K562 (cell line): ENCODE data around the gene CSAD. TPM values are rescaled to one million over a fixed set of nuclear protein-coding genes. Genes with fewer than 3 reads are reported as not detected.

Experiments used
- ATAC-seq: fragments of 200-7000 bp; cut with Tn5 transposase; 3 replicates; pipeline ENCODE4 v1.9.1; 2020; ENCODE audit warnings: moderate library complexity
- BruUV-seq: library from RNA; stranded (reverse); fragments of 400-500 nt; replicated peaks from 2 replicates; lab custom pipeline; 2021; lab: Mats Ljungman, UMichigan
- CTCF ChIA-PET: fragments of 300-600 bp; formaldehyde crosslinking; extraction: SDS; loops from one replicate; lab custom pipeline; 2021; ENCODE audit warnings: low intra/inter-chr PET ratio; lab: Yijun Ruan, JAX
- POLR2A ChIA-PET: fragments of 300-600, 350-650 bp; sonication (Branson Sonifier 250); formaldehyde crosslinking; extraction: SDS; loops from one replicate; lab custom pipeline; 2021; ENCODE audit warnings: antibody characterized with exemption, inconsistent platforms; lab: Yijun Ruan, JAX
- DNase-seq, 4 experiments: peaks; one replicate each; pipeline versions ENCODE4 v3.0.0 to v3.0.0-alpha.2; 2011 to 2018; ENCODE audit warnings: low spot score in 3 of 4, mixed read lengths in 3 of 4; ENCODE audit errors: extremely low read depth in 1 of 4
- FAIRE-seq: peaks from 2 replicates; lab custom pipeline; 2011; peaks lifted over from hg19 to GRCh38; lab: Jason Lieb, UNC
- H2AFZ ChIP-seq: 2 replicates; pipeline ENCODE4 v1.6.0; 2011; ENCODE audit warnings: low read depth, low read length, control low read depth, inconsistent platforms
- H3K27ac ChIP-seq: fragments of 200-600 bp; 3 replicates; pipeline ENCODE4 v1.8.0; 2011; ENCODE audit warnings: low read depth, mild to moderate bottlenecking, control low read depth, inconsistent platforms, low read length, moderate library complexity, mixed read lengths; ENCODE audit errors: extremely low read depth
- H3K27me3 ChIP-seq, 2 experiments: fragments of 300-600 bp in 1 of 2; 2 replicates in 1 of 2; 3 replicates in 1 of 2; pipeline versions ENCODE4 v1.6.0 to v1.8.0; 2011; ENCODE audit warnings: inconsistent platforms in 2 of 2, low read length in 2 of 2, mild to moderate bottlenecking in 1 of 2, mixed read lengths in 1 of 2, moderate library complexity in 1 of 2; ENCODE audit not compliant: control insufficient read depth in 2 of 2, insufficient read depth in 2 of 2
- H3K36me3 ChIP-seq: fragments of 300-600 bp; 3 replicates; pipeline ENCODE4 v1.8.0; 2011; ENCODE audit warnings: mild to moderate bottlenecking, low read length, inconsistent platforms; ENCODE audit not compliant: control insufficient read depth, insufficient read depth
- H3K4me1 ChIP-seq, 2 experiments: fragments of 200-600 bp in 1 of 2; replicated peaks in 1 of 2; 2 replicates in 1 of 2; 3 replicates in 1 of 2; pipeline versions ENCODE4 v1.5.1 to v1.8.0; 2011; ENCODE audit warnings: inconsistent platforms in 2 of 2, low read length in 2 of 2, mild to moderate bottlenecking in 1 of 2, mixed read lengths in 1 of 2, moderate library complexity in 1 of 2; ENCODE audit not compliant: control insufficient read depth in 2 of 2, insufficient read depth in 2 of 2
- H3K4me2 ChIP-seq: 2 replicates; pipeline ENCODE4 v1.6.1; 2011; ENCODE audit warnings: low read length, control low read depth, inconsistent platforms, mixed read lengths; ENCODE audit not compliant: insufficient read depth
- H3K4me3 ChIP-seq: fragments of 200-600 bp; sonication (generic), shearing (Covaris generic); 2 replicates; pipeline ENCODE4 v1.5.1; 2016; ENCODE audit warnings: control low read depth, inconsistent platforms
- H3K79me2 ChIP-seq: fragments of 200-600 bp; 3 replicates; pipeline ENCODE4 v1.8.0; 2011; ENCODE audit warnings: low read length, inconsistent platforms; ENCODE audit not compliant: control insufficient read depth, insufficient read depth
- H3K9ac ChIP-seq, 2 experiments: 2 replicates each; pipeline versions ENCODE4 v1.6.0 to v1.6.1; 2011; ENCODE audit warnings: low read depth in 2 of 2, low read length in 2 of 2, control low read depth in 1 of 2, inconsistent platforms in 1 of 2, mild to moderate bottlenecking in 1 of 2, mixed read lengths in 1 of 2; ENCODE audit not compliant: insufficient read depth in 1 of 2
- H3K9me1 ChIP-seq: one replicate; pipeline ENCODE4 v1.6.0; 2011; ENCODE audit warnings: inconsistent platforms, mild to moderate bottlenecking, low read length, moderate library complexity; ENCODE audit not compliant: control insufficient read depth, insufficient read depth
- H3K9me3 ChIP-seq: replicated peaks from 2 replicates; pipeline ENCODE4 v1.5.1; 2011; ENCODE audit warnings: low read depth, low read length, inconsistent platforms; ENCODE audit not compliant: control insufficient read depth, insufficient read depth
- H4K20me1 ChIP-seq: replicated peaks from 2 replicates; pipeline ENCODE4 v1.6.1; 2011; ENCODE audit warnings: low read length, inconsistent platforms, mixed read lengths; ENCODE audit not compliant: control insufficient read depth, insufficient read depth
- CEBPB ChIP-seq: fragments of 450-650 bp; IDR thresholded peaks from 2 replicates; pipeline ENCODE4 v1.6.1; 2016; ENCODE audit warnings: missing genetic modification characterization, missing compliant biosample characterization
- NR2C2 ChIP-seq, 2 experiments: fragments of 200-800 bp in 1 of 2; sonication (Bioruptor generic) in 1 of 2; sonication (generic) in 1 of 2; formaldehyde crosslinking in 1 of 2; IDR thresholded peaks; 2 replicates each; pipeline versions ENCODE4 v1.6.1 to v1.8.0; 2016 to 2022; ENCODE audit warnings: mild to moderate bottlenecking in 1 of 2, missing compliant biosample characterization in 1 of 2, missing genetic modification characterization in 1 of 2, missing genetic modification reagents in 1 of 2
- RAD21 ChIP-seq, 2 experiments: fragments of 250-450 bp in 1 of 2; fragments of 450-650 bp in 1 of 2; sonication (Bioruptor Pico) in 1 of 2; formaldehyde crosslinking in 1 of 2; IDR thresholded peaks in 1 of 2; conservative IDR thresholded peaks in 1 of 2; 2 replicates each; pipeline versions ENCODE4 v1.4.0 to v1.8.0; 2020 to 2022; ENCODE audit warnings: mild to moderate bottlenecking in 2 of 2, moderate library complexity in 1 of 2
- SMAD4 ChIP-seq: fragments of 250-450 bp; sonication (Bioruptor Pico); conservative IDR thresholded peaks from 2 replicates; pipeline ENCODE4 v1.8.0; 2021; ENCODE audit warnings: inconsistent platforms, mild to moderate bottlenecking, moderate library complexity
- SMARCA5 ChIP-seq: fragments of 450-650 bp; IDR thresholded peaks from 2 replicates; pipeline ENCODE4 v1.6.1; 2016
- WGBS: fragments of 100-300 bp; shearing (Covaris generic); methylation state at CpG from one replicate; pipeline ENCODE4 v1.1.6; 2016; ENCODE audit warnings: low coverage, mixed read lengths; ENCODE audit not compliant: insufficient coverage; ENCODE audit errors: missing lambda C conversion rate; 5-methylcytosine and 5-hydroxymethylcytosine counted together
- in situ Hi-C: fragments of 300-500 bp; cut with MboI; formaldehyde crosslinking; loops from 4 replicates; pipeline ENCODE4 v1.15.0; 2018; ENCODE audit warnings: inconsistent platforms, mixed read lengths
- intact Hi-C: fragments of 100-400 bp; cut with micrococcal nuclease; formaldehyde crosslinking; loops from 2 replicates; pipeline ENCODE4 v1.14.2; 2022
- polyA plus RNA-seq, 8 experiments: library from polyadenylated mRNA; depleted of rRNA in 4 of 8; stranded (reverse) in 5 of 8; unstranded in 3 of 8; fragments of >200 nt; fragmentation: Nextera tagmentation in 2 of 8; fragmentation: Illumina TruSeq in 1 of 8; extraction: Ambion mirVana in 2 of 8; extraction: Trizol in 1 of 8; gene quantifications; 2 replicates each; pipeline versions ENCODE4 v1.2.1 to v1.2.3, GENCODE V29; 2011 to 2014; ENCODE audit warnings: inconsistent platforms in 1 of 8, missing spikeins in 1 of 8
- total RNA-seq, 7 experiments: library from RNA; depleted of rRNA in 6 of 7; stranded (reverse); fragments of >200 nt in 6 of 7; fragmentation: Illumina TruSeq in 2 of 7; extraction: Trizol in 2 of 7; gene quantifications; 2 replicates each; pipeline versions ENCODE4 v1.2.1 to v1.2.3, GENCODE V29; 2011 to 2021; ENCODE audit warnings: low replicate concordance in 1 of 7
- TF ChIP-seq, protein P1 (sequence below): sonication (generic); formaldehyde crosslinking; IDR thresholded peaks from 2 replicates; pipeline ENCODE4 v1.9.0; 2022; ENCODE audit warnings: mild to moderate bottlenecking, missing genetic modification reagents
- TF ChIP-seq, protein P2 (sequence below), 2 experiments: fragments of 450-650 bp; conservative IDR thresholded peaks; 2 replicates each; pipeline ENCODE4 v1.6.1; 2017; ENCODE audit warnings: mild to moderate bottlenecking in 2 of 2, moderate library complexity in 2 of 2
- TF ChIP-seq, protein P3 (sequence below): fragments of 250-450 bp; sonication (Bioruptor Pico); IDR thresholded peaks from 2 replicates; pipeline ENCODE4 v1.8.0; 2022; ENCODE audit warnings: moderate library complexity, mild to moderate bottlenecking, inconsistent platforms
- TF ChIP-seq, protein P4 (sequence below): fragments of 450-650 bp; formaldehyde crosslinking; IDR thresholded peaks from 2 replicates; pipeline ENCODE4 v1.4.0; 2020; ENCODE audit warnings: mild to moderate bottlenecking, moderate library complexity
- TF ChIP-seq, protein P5 (sequence below): fragments of 450-650 bp; conservative IDR thresholded peaks from 2 replicates; pipeline ENCODE4 v1.6.1; 2016; ENCODE audit warnings: missing genetic modification characterization, low read depth, mild to moderate bottlenecking, control low read depth, missing compliant biosample characterization
- TF ChIP-seq, protein P6 (sequence below): fragments of 450-650 bp; formaldehyde crosslinking; IDR thresholded peaks from 2 replicates; pipeline ENCODE4 v1.4.0; 2022; ENCODE audit warnings: missing genetic modification characterization

CSAD gene
- total and polyA plus RNA-seq, 9 of the 15 experiments (the other 6 are each of a cell fraction or from before 2014, with no cell fraction given): 1.8 to 19.6 (median 8.1) TPM

DNA sequence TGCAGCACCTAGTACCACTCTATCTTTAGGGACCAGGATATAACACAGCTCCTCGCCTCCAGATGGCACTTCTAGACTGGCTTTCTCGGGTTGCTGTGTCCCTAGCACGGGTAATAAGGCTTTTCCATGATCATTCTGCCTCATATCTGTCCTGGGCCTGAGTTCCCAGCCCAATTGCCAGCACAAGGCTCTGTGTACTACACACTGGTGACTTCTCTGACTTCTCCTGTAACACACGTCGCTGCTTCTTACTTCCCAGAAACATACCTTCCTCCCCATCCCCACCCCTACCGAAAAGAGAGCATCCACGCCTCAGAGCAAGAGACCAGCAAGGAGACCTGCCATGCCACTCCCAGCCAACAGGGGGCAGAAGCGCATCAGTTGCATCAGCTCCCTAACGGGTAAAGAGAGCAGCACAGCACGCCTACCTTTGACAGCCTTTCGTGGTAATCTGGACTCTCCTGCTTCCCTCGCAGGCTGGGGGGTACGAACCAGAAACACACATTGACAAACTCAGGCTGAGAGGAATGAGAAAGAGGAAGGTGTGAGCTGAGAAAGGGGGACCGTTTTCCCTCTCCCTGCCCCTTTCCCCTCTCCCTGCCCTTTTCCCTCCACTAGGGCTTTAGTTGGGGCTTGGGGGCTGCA is 21.4 kb downstream of the CSAD start:
- DNase-seq: peak; percentile 90 to 94 (median 92)
- peak; percentile 97 for ATAC-seq
- TF ChIP-seq, protein P1, sequence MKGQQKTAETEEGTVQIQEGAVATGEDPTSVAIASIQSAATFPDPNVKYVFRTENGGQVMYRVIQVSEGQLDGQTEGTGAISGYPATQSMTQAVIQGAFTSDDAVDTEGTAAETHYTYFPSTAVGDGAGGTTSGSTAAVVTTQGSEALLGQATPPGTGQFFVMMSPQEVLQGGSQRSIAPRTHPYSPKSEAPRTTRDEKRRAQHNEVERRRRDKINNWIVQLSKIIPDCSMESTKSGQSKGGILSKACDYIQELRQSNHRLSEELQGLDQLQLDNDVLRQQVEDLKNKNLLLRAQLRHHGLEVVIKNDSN (CRISPR knock-in tag): no peak
- TF ChIP-seq RAD21 (CRISPR knock-in tag; conservative IDR thresholded peaks at IDR 0.05 in 1 of 2, IDR thresholded peaks at IDR 0.05 in 1 of 2) (peak; percentile 76 to 89), CEBPB (tag) (peak; percentile 84), SMAD4 (CRISPR knock-in tag) (peak; percentile 39), SMARCA5 (peak; percentile 18; the same call in 1 of the 2 replicates), NR2C2 (CRISPR knock-in tag; IDR thresholded peaks at IDR 0.05) (0 out of 2 replicates have a peak, but pooled peaks have one; percentile 42), NR2C2 (tag; IDR thresholded peaks at IDR 0.05) (no peak)
- TF ChIP-seq, protein P2, sequence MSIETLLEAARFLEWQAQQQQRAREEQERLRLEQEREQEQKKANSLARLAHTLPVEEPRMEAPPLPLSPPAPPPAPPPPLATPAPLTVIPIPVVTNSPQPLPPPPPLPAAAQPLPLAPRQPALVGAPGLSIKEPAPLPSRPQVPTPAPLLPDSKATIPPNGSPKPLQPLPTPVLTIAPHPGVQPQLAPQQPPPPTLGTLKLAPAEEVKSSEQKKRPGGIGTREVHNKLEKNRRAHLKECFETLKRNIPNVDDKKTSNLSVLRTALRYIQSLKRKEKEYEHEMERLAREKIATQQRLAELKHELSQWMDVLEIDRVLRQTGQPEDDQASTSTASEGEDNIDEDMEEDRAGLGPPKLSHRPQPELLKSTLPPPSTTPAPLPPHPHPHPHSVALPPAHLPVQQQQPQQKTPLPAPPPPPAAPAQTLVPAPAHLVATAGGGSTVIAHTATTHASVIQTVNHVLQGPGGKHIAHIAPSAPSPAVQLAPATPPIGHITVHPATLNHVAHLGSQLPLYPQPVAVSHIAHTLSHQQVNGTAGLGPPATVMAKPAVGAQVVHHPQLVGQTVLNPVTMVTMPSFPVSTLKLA (conservative IDR thresholded peaks at IDR 0.05): peak in 1 of 2 experiments; percentile 62; a peak in 2 of 4 replicates
- TF ChIP-seq, protein P3, sequence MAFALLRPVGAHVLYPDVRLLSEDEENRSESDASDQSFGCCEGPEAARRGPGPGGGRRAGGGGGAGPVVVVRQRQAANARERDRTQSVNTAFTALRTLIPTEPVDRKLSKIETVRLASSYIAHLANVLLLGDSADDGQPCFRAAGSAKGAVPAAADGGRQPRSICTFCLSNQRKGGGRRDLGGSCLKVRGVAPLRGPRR (CRISPR knock-in tag): no peak
- TF ChIP-seq, protein P4, sequence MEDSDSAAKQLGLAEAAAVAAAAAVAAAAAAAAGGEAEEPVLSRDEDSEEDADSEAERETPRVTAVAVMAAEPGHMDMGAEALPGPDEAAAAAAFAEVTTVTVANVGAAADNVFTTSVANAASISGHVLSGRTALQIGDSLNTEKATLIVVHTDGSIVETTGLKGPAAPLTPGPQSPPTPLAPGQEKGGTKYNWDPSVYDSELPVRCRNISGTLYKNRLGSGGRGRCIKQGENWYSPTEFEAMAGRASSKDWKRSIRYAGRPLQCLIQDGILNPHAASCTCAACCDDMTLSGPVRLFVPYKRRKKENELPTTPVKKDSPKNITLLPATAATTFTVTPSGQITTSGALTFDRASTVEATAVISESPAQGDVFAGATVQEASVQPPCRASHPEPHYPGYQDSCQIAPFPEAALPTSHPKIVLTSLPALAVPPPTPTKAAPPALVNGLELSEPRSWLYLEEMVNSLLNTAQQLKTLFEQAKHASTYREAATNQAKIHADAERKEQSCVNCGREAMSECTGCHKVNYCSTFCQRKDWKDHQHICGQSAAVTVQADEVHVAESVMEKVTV (CRISPR knock-in tag): peak; percentile 60; the same call in 1 of the 2 replicates
- TF ChIP-seq, protein P5, sequence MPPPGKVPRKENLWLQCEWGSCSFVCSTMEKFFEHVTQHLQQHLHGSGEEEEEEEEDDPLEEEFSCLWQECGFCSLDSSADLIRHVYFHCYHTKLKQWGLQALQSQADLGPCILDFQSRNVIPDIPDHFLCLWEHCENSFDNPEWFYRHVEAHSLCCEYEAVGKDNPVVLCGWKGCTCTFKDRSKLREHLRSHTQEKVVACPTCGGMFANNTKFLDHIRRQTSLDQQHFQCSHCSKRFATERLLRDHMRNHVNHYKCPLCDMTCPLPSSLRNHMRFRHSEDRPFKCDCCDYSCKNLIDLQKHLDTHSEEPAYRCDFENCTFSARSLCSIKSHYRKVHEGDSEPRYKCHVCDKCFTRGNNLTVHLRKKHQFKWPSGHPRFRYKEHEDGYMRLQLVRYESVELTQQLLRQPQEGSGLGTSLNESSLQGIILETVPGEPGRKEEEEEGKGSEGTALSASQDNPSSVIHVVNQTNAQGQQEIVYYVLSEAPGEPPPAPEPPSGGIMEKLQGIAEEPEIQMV (tag): peak; percentile 71; the same call in 1 of the 2 replicates
- TF ChIP-seq, protein P6, sequence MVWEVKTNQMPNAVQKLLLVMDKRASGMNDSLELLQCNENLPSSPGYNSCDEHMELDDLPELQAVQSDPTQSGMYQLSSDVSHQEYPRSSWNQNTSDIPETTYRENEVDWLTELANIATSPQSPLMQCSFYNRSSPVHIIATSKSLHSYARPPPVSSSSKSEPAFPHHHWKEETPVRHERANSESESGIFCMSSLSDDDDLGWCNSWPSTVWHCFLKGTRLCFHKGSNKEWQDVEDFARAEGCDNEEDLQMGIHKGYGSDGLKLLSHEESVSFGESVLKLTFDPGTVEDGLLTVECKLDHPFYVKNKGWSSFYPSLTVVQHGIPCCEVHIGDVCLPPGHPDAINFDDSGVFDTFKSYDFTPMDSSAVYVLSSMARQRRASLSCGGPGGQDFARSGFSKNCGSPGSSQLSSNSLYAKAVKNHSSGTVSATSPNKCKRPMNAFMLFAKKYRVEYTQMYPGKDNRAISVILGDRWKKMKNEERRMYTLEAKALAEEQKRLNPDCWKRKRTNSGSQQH: no peak

More for the DNA sequence above, 21.4 kb downstream of the CSAD start:
- ChIA-PET POLR2A (interaction anchor here (0.7 to 2.7 kb wide), 14 partner anchors 8 to 1084 kb away, joined by 3 to 15 read pairs (median 3); partner anchors contain the start of gene PFDN5), CTCF (interaction anchor here (1.1 to 2.6 kb wide), 3 partner anchors 31 to 129 kb away, joined by 4 to 7 read pairs (median 7); no protein-coding TSS in a partner anchor)
- Histone ChIP-seq H3K9me3 (no peaks in the 10 kb centered on the region), H3K4me3 (no peak overlapping the region), H3K4me1 (peaks cover 11 to 16% of the 10 kb centered on the region in 2 experiments; a peak in 4 of 5 replicates), H3K36me3 (no peaks in the 10 kb centered on the region), H3K27me3 (no peaks in the 10 kb centered on the region), H4K20me1 (no peaks in the 10 kb centered on the region), H2AFZ (peak overlapping the region; percentile 91), H3K9ac (peak overlapping the region; percentile 26 to 59; a peak in 3 of 4 replicates), H3K9me1 (no peaks in the 10 kb centered on the region), H3K27ac (peak overlapping the region; percentile 54; the same call in 2 of the 3 replicates), H3K79me2 (no peaks in the 10 kb centered on the region), H3K4me2 (peak overlapping the region; percentile 56)
- in situ Hi-C loops (no loop called here), intact Hi-C loops (loop anchor here (1.0 to 5.0 kb wide), 3 partner anchors 31 to 128 kb away; no protein-coding TSS in a partner anchor)
- no TSS peak for BruUV-seq
- FAIRE-seq: peak; percentile 99
- WGBS: 4% methylated on average over 13 of the region's 14 CpGs
